GM18505 (cell line): ENCODE results near the gene SIK3.

Source experiments
- ATAC-seq: cut with Tn5 transposase; IDR thresholded peaks from one replicate; pipeline ENCODE4 v1.9.1; 2021; ENCODE audit not compliant: unreplicated experiment
- POLR2A ChIP-seq: IDR thresholded peaks from 4 replicates; pipeline ENCODE4 v1.6.1; 2011; ENCODE audit warnings: borderline replicate concordance; ENCODE audit not compliant: insufficient read depth, insufficient read length; ENCODE audit errors: extremely low read depth

SIK3 gene

GRCh38 chr11:116916052-116916451 lies 182.2 kb downstream of the SIK3 start:
- no peak for ATAC-seq
- TF ChIP-seq POLR2A: no peak

GRCh38 chr11:116913000-116913399 lies 185.2 kb downstream of the SIK3 start:
- no peak for ATAC-seq
- TF ChIP-seq POLR2A: no peak

GRCh38 chr11:116911976-116912734 lies 186.1 kb downstream of the SIK3 start:
- no peak for TF ChIP-seq POLR2A
- no peak for ATAC-seq

- no peak for ATAC-seq
- TF ChIP-seq POLR2A: no peak
Measured at GRCh38 chr11:116910847-116911246, 187.4 kb downstream of the SIK3 start.

GRCh38 chr11:116910378-116910777 lies 187.8 kb downstream of the SIK3 start:
- ATAC-seq: no peak
- TF ChIP-seq POLR2A: no peak

GRCh38 chr11:116909245-116909644 lies 189.0 kb downstream of the SIK3 start:
- TF ChIP-seq POLR2A: no peak
- no peak for ATAC-seq

- TF ChIP-seq POLR2A: no peak
- ATAC-seq: no peak
Measured at GRCh38 chr11:116906479-116906878, 191.7 kb downstream of the SIK3 start.

GRCh38 chr11:116903090-116903489 lies 195.1 kb downstream of the SIK3 start:
- ATAC-seq: no peak
- TF ChIP-seq POLR2A: no peak

GRCh38 chr11:116901964-116902688 lies 196.1 kb downstream of the SIK3 start:
- ATAC-seq: no peak
- no peak for TF ChIP-seq POLR2A

- ATAC-seq: no peak
- TF ChIP-seq POLR2A: no peak
Measured at GRCh38 chr11:116901211-116901610, 197.0 kb downstream of the SIK3 start.

- no peak for ATAC-seq
- no peak for TF ChIP-seq POLR2A
Measured at GRCh38 chr11:116896211-116896610, 202.0 kb downstream of the SIK3 start.

- no peak for ATAC-seq
- no peak for TF ChIP-seq POLR2A
Measured at GRCh38 chr11:116895048-116895757, 203.0 kb downstream of the SIK3 start.

- TF ChIP-seq POLR2A: no peak
- no peak for ATAC-seq
Measured at GRCh38 chr11:116893906-116894305, 204.3 kb downstream of the SIK3 start.
